Stimulated activated CD4-positive, alpha-beta T cell treated with anti-CD3 and anti-CD28 coated beads, Interleukin-4, amount 100 ng/mL, for 24 hours (primary cell): Measurements from ENCODE around the gene THAP9.
A peak's percentile ranks its signal among the peaks of the same experiment; 100 is the strongest.
"Not testable (repeated sequence)": the region's sequence is repeated elsewhere in the genome, so short reads cannot be mapped to it uniquely, and the experiment has no call there.

Experiments
- DNase-seq: peaks from one replicate; pipeline ENCODE4 v3.0.0-alpha.2; 2020

The THAP9 gene, protein sequence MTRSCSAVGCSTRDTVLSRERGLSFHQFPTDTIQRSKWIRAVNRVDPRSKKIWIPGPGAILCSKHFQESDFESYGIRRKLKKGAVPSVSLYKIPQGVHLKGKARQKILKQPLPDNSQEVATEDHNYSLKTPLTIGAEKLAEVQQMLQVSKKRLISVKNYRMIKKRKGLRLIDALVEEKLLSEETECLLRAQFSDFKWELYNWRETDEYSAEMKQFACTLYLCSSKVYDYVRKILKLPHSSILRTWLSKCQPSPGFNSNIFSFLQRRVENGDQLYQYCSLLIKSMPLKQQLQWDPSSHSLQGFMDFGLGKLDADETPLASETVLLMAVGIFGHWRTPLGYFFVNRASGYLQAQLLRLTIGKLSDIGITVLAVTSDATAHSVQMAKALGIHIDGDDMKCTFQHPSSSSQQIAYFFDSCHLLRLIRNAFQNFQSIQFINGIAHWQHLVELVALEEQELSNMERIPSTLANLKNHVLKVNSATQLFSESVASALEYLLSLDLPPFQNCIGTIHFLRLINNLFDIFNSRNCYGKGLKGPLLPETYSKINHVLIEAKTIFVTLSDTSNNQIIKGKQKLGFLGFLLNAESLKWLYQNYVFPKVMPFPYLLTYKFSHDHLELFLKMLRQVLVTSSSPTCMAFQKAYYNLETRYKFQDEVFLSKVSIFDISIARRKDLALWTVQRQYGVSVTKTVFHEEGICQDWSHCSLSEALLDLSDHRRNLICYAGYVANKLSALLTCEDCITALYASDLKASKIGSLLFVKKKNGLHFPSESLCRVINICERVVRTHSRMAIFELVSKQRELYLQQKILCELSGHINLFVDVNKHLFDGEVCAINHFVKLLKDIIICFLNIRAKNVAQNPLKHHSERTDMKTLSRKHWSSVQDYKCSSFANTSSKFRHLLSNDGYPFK

GRCh38 chr4:82900411-82901182 lies at the start of gene THAP9:
Gene THAP9 (plus strand): TSS chr4:82900735. CDS start chr4:82900803, 68 bp downstream.
- DNase-seq, result peak; percentile 99

GRCh38 chr4:82851318-82851717 lies 49.2 kb upstream of the THAP9 start:
- DNase-seq, result no peak

DNA sequence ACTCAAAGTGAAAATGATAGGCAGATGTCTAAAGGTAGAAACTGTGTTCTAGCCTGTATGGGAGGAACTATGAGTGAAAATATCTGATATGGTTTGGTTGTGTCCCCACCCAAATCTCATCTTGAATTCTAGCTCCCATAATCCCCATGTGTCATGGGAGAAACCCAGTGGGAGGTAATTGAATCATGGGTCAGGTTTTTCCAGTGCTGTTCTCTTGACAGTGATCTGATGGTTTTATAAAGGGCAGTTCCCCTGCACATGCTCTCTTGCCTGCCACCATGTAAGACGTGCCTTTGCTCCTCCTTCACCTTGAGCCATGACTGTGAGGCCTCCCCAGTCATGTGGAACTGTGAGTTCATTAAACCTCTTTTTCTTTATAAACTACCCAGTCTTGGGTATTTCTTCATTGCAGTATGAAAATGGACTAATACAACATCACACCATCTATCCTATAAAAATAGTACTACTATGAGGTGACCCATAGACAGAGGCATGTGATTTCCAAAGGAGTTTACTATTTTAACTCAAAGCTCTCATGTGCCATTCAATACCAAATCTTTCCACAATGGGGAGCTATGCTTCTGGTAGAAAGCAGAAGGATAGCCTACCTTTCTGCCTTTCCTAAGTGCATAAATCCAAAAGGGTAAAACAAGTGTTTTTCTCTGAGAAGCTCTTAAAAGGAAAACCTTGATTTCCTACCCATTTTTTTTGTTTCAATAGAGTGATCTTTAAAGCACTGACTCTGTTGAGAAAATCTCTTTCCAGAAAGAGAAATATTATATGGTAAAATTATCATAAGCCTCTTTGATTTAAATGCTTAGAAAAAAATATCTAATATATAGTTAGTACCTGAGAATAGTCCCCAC lies 48.4 kb upstream of the THAP9 start:
- no peak for DNase-seq

GRCh38 chr4:82852751-82853285 lies 47.7 kb upstream of the THAP9 start:
- no peak for DNase-seq

DNA sequence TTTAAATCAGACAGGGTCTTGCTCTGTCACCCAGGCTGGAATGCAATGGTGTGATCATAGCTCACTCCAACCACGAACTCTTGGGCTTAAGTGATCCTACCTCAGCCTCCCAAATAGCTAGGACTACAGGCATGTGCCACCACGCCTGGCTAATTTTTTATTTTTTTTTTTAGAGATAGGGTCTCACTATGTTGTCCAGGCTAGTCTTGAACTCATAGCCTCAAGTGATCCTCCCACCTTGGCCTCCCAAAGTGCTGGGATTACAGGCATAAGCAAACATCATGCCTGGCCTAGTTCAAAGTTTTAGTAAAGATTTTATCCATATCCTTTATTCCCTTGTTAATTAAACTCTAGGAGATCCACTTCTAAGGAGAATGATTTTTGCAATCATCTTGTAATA lies 40.0 kb upstream of the THAP9 start:
- DNase-seq, result not testable (repeated sequence)

GRCh38 chr4:82861529-82861928 lies 39.0 kb upstream of the THAP9 start:
- DNase-seq, result no peak

GRCh38 chr4:82864336-82864979 lies 36.1 kb upstream of the THAP9 start:
- DNase-seq, result no peak

- DNase-seq, result peak; percentile 13
These were observed 34.9 kb upstream of the THAP9 start for GRCh38 chr4:82865592-82865991.

DNA sequence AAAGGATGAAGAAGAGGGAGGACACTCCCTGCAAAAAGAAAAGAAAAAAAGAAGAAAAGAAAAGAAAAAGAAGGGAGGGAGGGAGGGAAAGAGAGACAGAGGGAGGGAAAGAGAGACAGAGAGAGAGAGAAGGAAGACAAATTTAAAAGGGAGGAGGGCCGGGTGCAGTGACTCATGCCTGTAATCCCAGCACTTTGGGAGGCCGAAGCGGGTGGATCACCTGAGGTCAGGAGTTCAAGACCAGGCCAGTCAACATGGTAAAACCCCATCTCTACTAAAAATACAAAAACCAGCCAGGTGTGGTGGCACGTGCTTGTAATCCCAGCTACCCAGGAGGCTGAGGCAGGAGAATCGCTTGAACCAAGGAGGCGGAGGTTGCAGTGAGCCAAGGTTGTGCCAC lies 34.5 kb upstream of the THAP9 start:
- DNase-seq, result not testable (repeated sequence)

DNA sequence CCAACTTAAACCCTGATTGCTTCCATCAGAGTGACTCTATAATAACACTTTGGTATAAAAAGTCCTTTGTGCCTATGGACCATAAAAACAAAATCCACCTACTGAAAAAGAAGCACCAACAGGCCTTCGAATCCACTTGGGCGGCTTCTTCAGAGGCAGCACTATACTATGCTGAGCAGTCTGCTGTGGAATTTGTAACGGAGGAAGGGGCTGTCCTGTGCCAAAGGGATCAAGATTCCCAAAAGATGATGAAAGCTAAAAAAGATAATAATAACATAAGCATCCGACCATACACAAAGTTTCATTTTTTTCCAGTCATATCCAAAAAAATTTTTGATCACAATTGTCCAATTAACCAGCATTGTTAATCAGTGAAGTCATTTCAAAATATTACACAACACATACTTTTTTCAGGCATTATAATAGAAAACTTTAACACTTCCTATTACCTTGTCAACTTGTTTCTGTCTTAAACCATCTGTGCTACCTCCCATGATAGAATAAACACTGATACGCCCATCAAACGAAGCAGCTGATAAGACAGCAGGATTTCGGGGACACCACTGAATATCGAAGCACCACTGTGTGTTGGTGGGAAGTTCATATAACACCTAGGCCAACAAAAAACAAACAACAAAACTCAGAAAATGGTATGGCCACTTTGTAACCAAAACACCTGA lies 33.7 kb upstream of the THAP9 start:
- no peak for DNase-seq

- no peak for DNase-seq
These were observed 32.0 kb upstream of the THAP9 start for GRCh38 chr4:82868572-82868971.

GRCh38 chr4:82885410-82885809 lies 15.1 kb upstream of the THAP9 start:
- no peak for DNase-seq

DNA sequence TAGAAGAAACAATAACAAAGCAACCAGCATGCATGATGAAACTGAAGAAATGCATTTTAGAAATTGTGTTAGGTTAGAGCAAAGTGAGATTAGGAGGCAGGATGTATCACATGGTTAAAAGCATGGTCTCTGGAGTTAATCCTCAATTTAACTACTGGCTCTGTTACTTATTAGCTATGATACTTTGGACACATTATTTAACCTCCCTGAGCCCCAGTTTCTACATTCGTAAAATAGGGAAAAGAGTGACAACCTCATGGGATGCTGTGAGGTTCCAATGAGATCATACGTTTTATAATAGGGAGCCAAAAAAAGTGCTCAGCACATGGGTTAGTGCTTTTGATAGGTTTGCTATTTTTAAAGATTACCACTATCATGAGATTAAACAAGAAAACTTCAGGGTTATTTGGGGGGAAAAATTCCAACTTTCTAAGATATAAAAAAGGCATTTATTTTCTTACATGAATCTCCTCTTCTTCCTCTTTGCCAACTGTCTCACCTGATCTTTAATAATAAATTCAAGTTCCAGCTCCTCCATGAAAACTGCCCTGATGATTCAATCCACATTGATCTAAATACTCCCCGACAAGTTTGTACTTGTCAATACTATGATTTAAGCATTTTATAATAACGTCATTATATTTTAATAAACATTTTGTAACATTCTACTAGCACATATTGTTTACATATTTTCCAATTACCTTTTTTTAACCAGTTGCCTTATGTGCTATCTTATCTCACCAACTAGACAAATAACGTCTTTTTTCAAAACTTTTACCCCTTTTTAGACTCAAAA lies 14.2 kb upstream of the THAP9 start:
- DNase-seq, result no peak

- DNase-seq, result no peak
These were observed 11.2 kb upstream of the THAP9 start for GRCh38 chr4:82889287-82889686.

DNA sequence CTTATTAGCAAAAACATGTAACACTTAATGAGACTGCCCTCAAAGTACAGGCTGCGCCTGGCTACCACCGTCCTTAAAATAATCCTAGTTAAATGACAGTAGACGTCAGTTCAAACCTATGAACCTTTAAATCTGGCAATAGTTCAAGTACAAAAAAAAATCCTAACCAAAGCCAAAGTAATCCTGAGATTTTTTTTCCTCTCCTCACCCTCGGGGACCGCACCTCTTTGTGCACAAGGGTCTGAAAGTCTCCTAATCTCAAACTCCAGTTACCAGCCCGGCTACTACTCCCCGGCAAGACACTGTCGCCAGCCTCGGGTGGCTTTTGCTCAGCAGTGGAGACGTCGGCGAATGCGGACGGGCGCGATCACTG lies 10.0 kb upstream of the THAP9 start:
- DNase-seq, result no peak

DNA sequence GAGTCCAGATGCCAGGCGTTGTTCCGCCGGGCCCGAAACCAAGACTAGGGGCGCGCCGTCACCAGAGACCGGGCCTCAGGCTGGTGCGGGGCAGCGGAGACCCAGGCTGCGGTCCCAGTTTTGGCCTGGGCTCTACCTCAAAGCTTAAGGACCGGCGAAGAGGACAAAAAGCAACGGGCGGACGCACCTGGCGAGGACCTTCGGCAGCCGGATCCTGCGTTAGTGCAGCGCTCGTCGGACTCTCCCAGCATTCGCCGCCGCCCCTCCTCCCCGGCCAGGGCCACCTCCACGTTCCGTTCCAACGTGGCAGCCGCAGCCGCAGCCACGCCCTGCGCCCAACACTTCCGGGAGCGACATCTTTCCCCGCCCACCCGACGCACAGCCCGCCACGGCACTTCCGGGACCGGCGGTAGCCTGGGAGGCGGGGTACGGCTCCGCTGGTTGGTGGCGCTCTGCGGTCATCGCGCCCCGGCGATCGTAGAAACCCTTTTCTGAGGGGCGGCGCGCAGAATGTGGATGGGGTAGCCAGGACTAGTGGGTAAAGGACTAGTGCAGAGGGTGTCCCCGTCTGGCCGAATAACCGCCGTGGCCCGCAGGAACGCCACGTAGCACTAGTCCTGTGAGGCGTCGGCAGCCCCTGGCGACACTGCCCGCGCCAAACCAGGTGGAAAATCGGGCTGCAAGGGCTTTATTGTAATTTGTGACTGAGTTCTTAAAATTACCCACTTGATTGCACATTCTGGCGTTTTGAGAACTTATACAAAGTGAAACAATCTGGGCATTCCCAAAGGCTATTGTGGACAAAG lies 9.4 kb upstream of the THAP9 start, which contains the start of gene SEC31A:
Gene SEC31A (minus strand): TSS at position 253 of the 806 bp plus-strand sequence. CDS start 9,217 bp downstream, outside the sequence.
- peak; percentile 97 for DNase-seq

GRCh38 chr4:82891707-82892466 lies 8.6 kb upstream of the THAP9 start:
- no peak for DNase-seq

DNA sequence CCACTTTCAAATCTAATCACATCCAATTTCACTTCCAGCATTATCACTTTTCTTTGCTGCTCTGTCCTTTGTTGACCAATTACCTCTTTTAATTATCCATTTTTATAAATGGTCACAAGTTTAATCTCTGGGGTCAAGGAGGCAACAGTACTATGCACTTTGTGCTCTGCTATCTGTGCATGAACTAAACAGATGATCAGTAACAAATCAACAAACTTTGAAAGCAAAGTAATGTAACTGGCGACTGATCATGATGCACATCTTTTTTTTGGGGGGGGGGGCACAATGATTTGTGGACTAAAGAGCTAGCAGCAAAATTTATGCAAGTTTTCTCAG lies 8.1 kb upstream of the THAP9 start:
- no peak for DNase-seq
